NCI-H1417 (cell line): ENCODE measurements around the gene MRPL38.
"Not testable (repeated sequence)": the region's sequence is repeated elsewhere in the genome, so short reads cannot be mapped to it uniquely, and the experiment has no call there.

ENCODE experiments used
- DNase-seq, 3 experiments: peaks; one replicate each; lab custom pipeline; 2025; lab: John Stamatoyannopoulos, UW

MRPL38 gene

GRCh38 chr17:75897160-75898019 is 7.3 kb downstream of the MRPL38 start:
- DNase-seq = no peak

GRCh38 chr17:75896415-75897159 is 8.1 kb downstream of the MRPL38 start, which contains the start of gene TRIM65:
TRIM65 (minus strand) TSS chr17:75896951; CDS start chr17:75896937, 14 bp downstream.
- peak; percentile 70 to 84 (median 83) for DNase-seq

GRCh38 chr17:75895370-75896155 is 9.1 kb downstream of the MRPL38 start:
- peak in 1 of 3 experiments; percentile 24 for DNase-seq

- no peak for DNase-seq
Measured at GRCh38 chr17:75894049-75894733, 10.5 kb downstream of the MRPL38 start.

GRCh38 chr17:75893305-75894048 is 11.2 kb downstream of the MRPL38 start:
- no peak for DNase-seq

GRCh38 chr17:75892556-75893224 is 12.0 kb downstream of the MRPL38 start:
- no peak for DNase-seq

GRCh38 chr17:75891605-75892555 is 12.8 kb downstream of the MRPL38 start:
- DNase-seq = no peak

- DNase-seq = no peak
Measured at GRCh38 chr17:75891022-75891604, 13.6 kb downstream of the MRPL38 start.

GRCh38 chr17:75889454-75889853 is 15.2 kb downstream of the MRPL38 start:
- DNase-seq = no peak

- DNase-seq = no peak
Measured at GRCh38 chr17:75888484-75888883, 16.2 kb downstream of the MRPL38 start.

- not testable (repeated sequence) for DNase-seq
Measured at GRCh38 chr17:75885860-75886259, 18.8 kb downstream of the MRPL38 start.

GRCh38 chr17:75885431-75885830 is 19.3 kb downstream of the MRPL38 start:
- no peak for DNase-seq

- no peak for DNase-seq
Measured at GRCh38 chr17:75881678-75882454, 22.8 kb downstream of the MRPL38 start.

- no peak for DNase-seq
Measured at GRCh38 chr17:75880266-75880665, 24.4 kb downstream of the MRPL38 start.

GRCh38 chr17:75878174-75878998 is 26.3 kb downstream of the MRPL38 start, which contains the start of gene TRIM47:
TRIM47 (minus strand) TSS chr17:75878581; CDS start chr17:75878548, 33 bp downstream.
- peak in 2 of 3 experiments; percentile 67 to 70 for DNase-seq

GRCh38 chr17:75877752-75878173 is 26.9 kb downstream of the MRPL38 start:
- DNase-seq = peak in 2 of 3 experiments; percentile 77 to 82
